GM12878 (cell line): ENCODE results near the gene CCDC78. TPM values are rescaled to one million over a fixed set of nuclear protein-coding genes. Genes with fewer than 3 reads are reported as not detected.

Experiments used
- ATAC-seq: fragments of 200-7000 bp; cut with Tn5 transposase; 3 replicates; pipeline ENCODE4 v1.9.1; 2020; ENCODE audit warnings: mild to moderate bottlenecking, moderate library complexity
- BruUV-seq: library from RNA; stranded (reverse); fragments of 400-500 nt; replicated peaks from 2 replicates; lab custom pipeline; 2021; lab: Mats Ljungman, UMichigan
- CTCF ChIA-PET: fragments of 300-600 bp; sonication (Branson Sonifier 250); formaldehyde crosslinking; extraction: SDS; loops from one replicate; lab custom pipeline; 2021; ENCODE audit warnings: inconsistent platforms; lab: Yijun Ruan, JAX
- POLR2A ChIA-PET: fragments of 350-600 bp; formaldehyde crosslinking; extraction: SDS; loops from one replicate; lab custom pipeline; 2021; ENCODE audit warnings: inconsistent platforms; lab: Charles Lee
- RAD21 ChIA-PET: fragments of 300-600 bp; sonication (Branson Sonifier 250); formaldehyde crosslinking; loops from one replicate; lab custom pipeline; 2023; ENCODE audit warnings: antibody characterized with exemption; ENCODE audit not compliant: unreplicated experiment; lab: Charles Lee
- SMC1A ChIA-PET: fragments of 300-600 bp; sonication (Branson Sonifier 250); formaldehyde crosslinking; loops from one replicate; lab custom pipeline; 2023; ENCODE audit not compliant: unreplicated experiment, uncharacterized antibody; lab: Charles Lee
- DNase-seq: peaks from one replicate; pipeline ENCODE4 v3.0.0-alpha.2; 2011; ENCODE audit warnings: low read depth, low spot score
- FAIRE-seq: peaks from 3 replicates; lab custom pipeline; 2011; peaks lifted over from hg19 to GRCh38; lab: Jason Lieb, UNC
- H2AFZ ChIP-seq: 2 replicates; pipeline ENCODE4 v1.6.0; 2011; ENCODE audit warnings: low read depth, low read length, control low read depth; ENCODE audit not compliant: control insufficient read depth
- H3K27ac ChIP-seq: 2 replicates; pipeline ENCODE4 v1.5.1; 2011; ENCODE audit warnings: control low read depth; ENCODE audit not compliant: control insufficient read depth, insufficient read depth
- H3K27me3 ChIP-seq, 2 experiments: replicated peaks in 1 of 2; 2 replicates each; pipeline versions ENCODE4 v1.6.0 to v1.6.1; 2011; ENCODE audit warnings: low read length in 1 of 2; ENCODE audit not compliant: control insufficient read depth in 2 of 2, insufficient read depth in 2 of 2
- H3K36me3 ChIP-seq, 2 experiments: 2 replicates each; pipeline ENCODE4 v1.5.1; 2011; ENCODE audit warnings: low read length in 1 of 2; ENCODE audit not compliant: control insufficient read depth in 2 of 2, insufficient read depth in 2 of 2
- H3K4me1 ChIP-seq: 2 replicates; pipeline ENCODE4 v1.6.1; 2011; ENCODE audit warnings: mild to moderate bottlenecking, low read length, moderate library complexity, mixed read lengths; ENCODE audit not compliant: control insufficient read depth, insufficient read depth
- H3K4me2 ChIP-seq: 2 replicates; pipeline ENCODE4 v1.6.0; 2011; ENCODE audit warnings: control low read depth; ENCODE audit not compliant: control insufficient read depth, insufficient read depth
- H3K4me3 ChIP-seq: fragments of 200-600 bp; sonication (generic); 2 replicates; pipeline ENCODE4 v1.5.1; 2016
- H3K79me2 ChIP-seq: 2 replicates; pipeline ENCODE4 v1.6.0; 2011; ENCODE audit warnings: low read length; ENCODE audit not compliant: control insufficient read depth, insufficient read depth
- H3K9ac ChIP-seq: 2 replicates; pipeline ENCODE4 v1.8.0; 2011; ENCODE audit warnings: low read length, control low read depth, mixed read lengths; ENCODE audit not compliant: control insufficient read depth, insufficient read depth
- H3K9me3 ChIP-seq: replicated peaks from 3 replicates; pipeline ENCODE4 v1.5.1; 2011; ENCODE audit warnings: mild to moderate bottlenecking, low read length; ENCODE audit not compliant: control insufficient read depth, insufficient read depth
- H4K20me1 ChIP-seq: 2 replicates; pipeline ENCODE4 v1.6.0; 2011; ENCODE audit not compliant: control insufficient read depth, insufficient read depth
- BMI1 ChIP-seq: fragments of 450-650 bp; IDR thresholded peaks from 2 replicates; pipeline ENCODE4 v1.6.1; 2016; ENCODE audit warnings: mild to moderate bottlenecking, moderate library complexity, borderline replicate concordance
- CBFB ChIP-seq: IDR thresholded peaks from 2 replicates; pipeline ENCODE4 v1.6.1; 2016; ENCODE audit warnings: antibody characterized with exemption, low read depth
- CBX3 ChIP-seq: fragments of 200-600 bp; sonication (generic); IDR thresholded peaks from 2 replicates; pipeline ENCODE4 v1.6.1; 2016; ENCODE audit warnings: low read depth, borderline replicate concordance
- MTA3 ChIP-seq: IDR thresholded peaks from 2 replicates; pipeline ENCODE4 v1.6.1; 2012; ENCODE audit warnings: low read length, inconsistent platforms, borderline replicate concordance
- MXI1 ChIP-seq: fragments of 150-350 bp; IDR thresholded peaks from 2 replicates; pipeline ENCODE4 v1.6.1; 2011; ENCODE audit warnings: low read depth, mild to moderate bottlenecking, inconsistent platforms, low read length, improper control_type of control experiment
- SRF ChIP-seq, 2 experiments: IDR thresholded peaks; 2 replicates each; pipeline ENCODE4 v1.6.1; 2011; ENCODE audit warnings: low read depth in 2 of 2, low read length in 2 of 2, mild to moderate bottlenecking in 1 of 2, moderate library complexity in 1 of 2
- STAT3 ChIP-seq: IDR thresholded peaks from 2 replicates; pipeline ENCODE4 v1.6.1; 2011; ENCODE audit warnings: low read depth, low read length, improper control_type of control experiment
- SUZ12 ChIP-seq: fragments of 200-600 bp; sonication (generic); IDR thresholded peaks from one replicate; pipeline ENCODE4 v1.6.1; 2018; ENCODE audit warnings: antibody characterized with exemption, mild to moderate bottlenecking; ENCODE audit not compliant: unreplicated experiment
- TAF1 ChIP-seq: IDR thresholded peaks from 2 replicates; pipeline ENCODE4 v1.6.1; 2011; ENCODE audit warnings: mild to moderate bottlenecking, low read depth, low read length, borderline replicate concordance
- TBL1XR1 ChIP-seq: IDR thresholded peaks from 2 replicates; pipeline ENCODE4 v1.6.1; 2012; ENCODE audit warnings: low read depth, low read length, improper control_type of control experiment
- ZNF384 ChIP-seq: IDR thresholded peaks from 2 replicates; pipeline ENCODE4 v1.6.1; 2012; ENCODE audit warnings: low read depth, mild to moderate bottlenecking, low read length, improper control_type of control experiment, borderline replicate concordance
- WGBS: methylation state at CpG from one replicate; pipeline ENCODE4 v1.1.6; 2016; ENCODE audit warnings: low lambda C conversion rate; ENCODE audit not compliant: insufficient replicate concordance, insufficient coverage; ENCODE audit errors: missing lambda C conversion rate; 5-methylcytosine and 5-hydroxymethylcytosine counted together
- in situ Hi-C: fragments of 300-500 bp; cut with MboI; formaldehyde crosslinking; loops from 9 replicates; pipeline ENCODE4 v1.14.3; 2018; ENCODE audit warnings: mixed read lengths
- intact Hi-C: fragments of 100-400 bp; cut with micrococcal nuclease; formaldehyde crosslinking; loops from one replicate; pipeline ENCODE4 v1.14.2; 2022; ENCODE audit not compliant: unreplicated experiment
- polyA plus RNA-seq, 11 experiments: library from polyadenylated mRNA; depleted of rRNA in 4 of 11; unstranded in 6 of 11; stranded (reverse) in 5 of 11; fragments of >200 nt; fragmentation: Nextera tagmentation in 4 of 11; fragmentation: Illumina TruSeq in 1 of 11; extraction: Ambion mirVana in 4 of 11; extraction: Trizol in 1 of 11; gene quantifications; 1 replicate in 1 of 11; 2 replicates in 10 of 11; pipeline versions ENCODE4 v1.2.1 to v1.2.3, GENCODE V29; 2011 to 2016; ENCODE audit warnings: inconsistent platforms in 2 of 11, missing spikeins in 2 of 11, low read depth in 1 of 11
- total RNA-seq, 4 experiments: library from RNA; depleted of rRNA in 3 of 4; stranded (reverse); fragments of >200 nt in 3 of 4; fragmentation: Illumina TruSeq in 1 of 4; extraction: Trizol in 1 of 4; gene quantifications; 2 replicates each; pipeline versions ENCODE4 v1.2.1 to v1.2.3, GENCODE V29; 2013 to 2021
- TF ChIP-seq, protein P1 (sequence below): fragments of 450-650 bp; IDR thresholded peaks from 2 replicates; pipeline ENCODE4 v1.6.1; 2017; ENCODE audit warnings: low read depth, mild to moderate bottlenecking, moderate library complexity
- TF ChIP-seq, protein P2 (sequence below): fragments of 450-650 bp; IDR thresholded peaks from 2 replicates; pipeline ENCODE4 v1.6.1; 2018; ENCODE audit warnings: mild to moderate bottlenecking, low read depth, moderate library complexity; ENCODE audit not compliant: partially characterized antibody

The CCDC78 gene
- total and polyA plus RNA-seq, 10 of the 15 experiments (the other 5 are each of a cell fraction or from before 2014, with no cell fraction given) = 0.10 to 26.2 (median 5.4) TPM

- Histone ChIP-seq H3K4me2 (no peak overlapping the region), H2AFZ (no peak overlapping the region), H3K9me3 (no peaks in the 10 kb centered on the region), H3K4me1 (no peaks in the 10 kb centered on the region), H3K9ac (no peak overlapping the region), H3K36me3 (no peaks in the 10 kb centered on the region), H3K79me2 (no peaks in the 10 kb centered on the region), H3K27ac (no peak overlapping the region), H3K27me3 (no peaks in the 10 kb centered on the region), H4K20me1 (no peaks in the 10 kb centered on the region), H3K4me3 (no peak overlapping the region)
- ChIA-PET CTCF (no interaction called here), RAD21 (no interaction called here), POLR2A (no interaction called here), SMC1A (no interaction called here)
- DNase-seq = no peak
- no CpG with 5 or more reads among the region's 13 CpGs for WGBS
- intact Hi-C loops = no loop called here
- in situ Hi-C loops = no loop called here
- no TSS peak for BruUV-seq
- ATAC-seq = no peak
- no peak for FAIRE-seq
- TF ChIP-seq SRF (IDR thresholded peaks at IDR 0.05; ENCODE audit: low read depth in 2 of 2, low read length in 2 of 2) = no peak
- TF ChIP-seq MTA3 = no peak
- TF ChIP-seq, protein P1, sequence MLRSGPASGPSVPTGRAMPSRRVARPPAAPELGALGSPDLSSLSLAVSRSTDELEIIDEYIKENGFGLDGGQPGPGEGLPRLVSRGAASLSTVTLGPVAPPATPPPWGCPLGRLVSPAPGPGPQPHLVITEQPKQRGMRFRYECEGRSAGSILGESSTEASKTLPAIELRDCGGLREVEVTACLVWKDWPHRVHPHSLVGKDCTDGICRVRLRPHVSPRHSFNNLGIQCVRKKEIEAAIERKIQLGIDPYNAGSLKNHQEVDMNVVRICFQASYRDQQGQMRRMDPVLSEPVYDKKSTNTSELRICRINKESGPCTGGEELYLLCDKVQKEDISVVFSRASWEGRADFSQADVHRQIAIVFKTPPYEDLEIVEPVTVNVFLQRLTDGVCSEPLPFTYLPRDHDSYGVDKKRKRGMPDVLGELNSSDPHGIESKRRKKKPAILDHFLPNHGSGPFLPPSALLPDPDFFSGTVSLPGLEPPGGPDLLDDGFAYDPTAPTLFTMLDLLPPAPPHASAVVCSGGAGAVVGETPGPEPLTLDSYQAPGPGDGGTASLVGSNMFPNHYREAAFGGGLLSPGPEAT = no peak
- TF ChIP-seq STAT3 = no peak
- TF ChIP-seq MXI1 = no peak
Observed at GRCh38 chr16:770411-770810, 44.2 kb upstream of the CCDC78 start.

GRCh38 chr16:769934-770333 lies 43.7 kb upstream of the CCDC78 start:
- Histone ChIP-seq H3K79me2 (no peaks in the 10 kb centered on the region), H3K4me1 (no peaks in the 10 kb centered on the region), H2AFZ (no peak overlapping the region), H3K36me3 (no peaks in the 10 kb centered on the region), H3K27me3 (no peaks in the 10 kb centered on the region), H3K4me3 (no peak overlapping the region), H3K9me3 (no peaks in the 10 kb centered on the region), H3K9ac (no peak overlapping the region), H3K4me2 (no peak overlapping the region), H3K27ac (no peak overlapping the region), H4K20me1 (no peaks in the 10 kb centered on the region)
- BruUV-seq = no TSS peak
- intact Hi-C loops (no loop called here), in situ Hi-C loops (no loop called here)
- SMC1A ChIA-PET = no interaction called here
- WGBS = 53% methylated on average over 16 of the region's 19 CpGs
- DNase-seq (no peak), ATAC-seq (no peak), FAIRE-seq (no peak)
- CTCF ChIA-PET = no interaction called here
- RAD21 ChIA-PET = no interaction called here
- POLR2A ChIA-PET = no interaction called here
- TF ChIP-seq ZNF384 (no peak), TBL1XR1 (no peak), TAF1 (no peak), CBFB (no peak), SUZ12 (no peak), CBX3 (no peak), BMI1 (no peak)
- TF ChIP-seq, protein P2, sequence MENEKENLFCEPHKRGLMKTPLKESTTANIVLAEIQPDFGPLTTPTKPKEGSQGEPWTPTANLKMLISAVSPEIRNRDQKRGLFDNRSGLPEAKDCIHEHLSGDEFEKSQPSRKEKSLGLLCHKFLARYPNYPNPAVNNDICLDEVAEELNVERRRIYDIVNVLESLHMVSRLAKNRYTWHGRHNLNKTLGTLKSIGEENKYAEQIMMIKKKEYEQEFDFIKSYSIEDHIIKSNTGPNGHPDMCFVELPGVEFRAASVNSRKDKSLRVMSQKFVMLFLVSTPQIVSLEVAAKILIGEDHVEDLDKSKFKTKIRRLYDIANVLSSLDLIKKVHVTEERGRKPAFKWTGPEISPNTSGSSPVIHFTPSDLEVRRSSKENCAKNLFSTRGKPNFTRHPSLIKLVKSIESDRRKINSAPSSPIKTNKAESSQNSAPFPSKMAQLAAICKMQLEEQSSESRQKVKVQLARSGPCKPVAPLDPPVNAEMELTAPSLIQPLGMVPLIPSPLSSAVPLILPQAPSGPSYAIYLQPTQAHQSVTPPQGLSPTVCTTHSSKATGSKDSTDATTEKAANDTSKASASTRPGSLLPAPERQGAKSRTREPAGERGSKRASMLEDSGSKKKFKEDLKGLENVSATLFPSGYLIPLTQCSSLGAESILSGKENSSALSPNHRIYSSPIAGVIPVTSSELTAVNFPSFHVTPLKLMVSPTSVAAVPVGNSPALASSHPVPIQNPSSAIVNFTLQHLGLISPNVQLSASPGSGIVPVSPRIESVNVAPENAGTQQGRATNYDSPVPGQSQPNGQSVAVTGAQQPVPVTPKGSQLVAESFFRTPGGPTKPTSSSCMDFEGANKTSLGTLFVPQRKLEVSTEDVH = no peak
